ENCODE measurements around the gene LRP6.

- TF ChIP-seq, protein P1, sequence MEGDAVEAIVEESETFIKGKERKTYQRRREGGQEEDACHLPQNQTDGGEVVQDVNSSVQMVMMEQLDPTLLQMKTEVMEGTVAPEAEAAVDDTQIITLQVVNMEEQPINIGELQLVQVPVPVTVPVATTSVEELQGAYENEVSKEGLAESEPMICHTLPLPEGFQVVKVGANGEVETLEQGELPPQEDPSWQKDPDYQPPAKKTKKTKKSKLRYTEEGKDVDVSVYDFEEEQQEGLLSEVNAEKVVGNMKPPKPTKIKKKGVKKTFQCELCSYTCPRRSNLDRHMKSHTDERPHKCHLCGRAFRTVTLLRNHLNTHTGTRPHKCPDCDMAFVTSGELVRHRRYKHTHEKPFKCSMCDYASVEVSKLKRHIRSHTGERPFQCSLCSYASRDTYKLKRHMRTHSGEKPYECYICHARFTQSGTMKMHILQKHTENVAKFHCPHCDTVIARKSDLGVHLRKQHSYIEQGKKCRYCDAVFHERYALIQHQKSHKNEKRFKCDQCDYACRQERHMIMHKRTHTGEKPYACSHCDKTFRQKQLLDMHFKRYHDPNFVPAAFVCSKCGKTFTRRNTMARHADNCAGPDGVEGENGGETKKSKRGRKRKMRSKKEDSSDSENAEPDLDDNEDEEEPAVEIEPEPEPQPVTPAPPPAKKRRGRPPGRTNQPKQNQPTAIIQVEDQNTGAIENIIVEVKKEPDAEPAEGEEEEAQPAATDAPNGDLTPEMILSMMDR (IDR thresholded peaks at IDR 0.05): no peak
- no peak for TF ChIP-seq POLR2AphosphoS5 (IDR thresholded peaks at IDR 0.05)
Observed at GRCh38 chr12:12305568-12306300, 38.9 kb upstream of the LRP6 start.

Data from transverse colon (tissue), 4 donors.